HEK293 (cell line): Measurements from ENCODE around the gene PANX2.
"Not testable (repeated sequence)": the region's sequence is repeated elsewhere in the genome, so short reads cannot be mapped to it uniquely, and the experiment has no call there.

Source experiments
- CTCF ChIA-PET: fragments of 350-600 bp; formaldehyde crosslinking; extraction: SDS; loops from one replicate; lab custom pipeline; 2021; ENCODE audit warnings: antibody characterized with exemption; lab: Yijun Ruan, JAX
- POLR2A ChIA-PET: fragments of 300-600 bp; formaldehyde crosslinking; extraction: SDS; loops from one replicate; lab custom pipeline; 2020; ENCODE audit warnings: antibody characterized with exemption, inconsistent platforms; lab: Yijun Ruan, JAX
- H3K27ac ChIP-seq: fragments of 200-500 bp; sonication (Bioruptor generic); 2 replicates; pipeline ENCODE4 v1.5.1; 2014; ENCODE audit warnings: low read depth, low read length, control low read depth, inconsistent platforms; ENCODE audit errors: extremely low read depth
- H3K36me3 ChIP-seq, 2 experiments: fragments of 200-500 bp in 1 of 2; sonication (Bioruptor generic) in 1 of 2; 1 replicate in 1 of 2; 2 replicates in 1 of 2; pipeline ENCODE4 v1.5.1; 2014 to 2017; ENCODE audit warnings: inconsistent platforms in 2 of 2, low read length in 2 of 2; ENCODE audit not compliant: control insufficient read depth in 2 of 2, insufficient read depth in 1 of 2
- H3K4me1 ChIP-seq: fragments of 200-500 bp; sonication (Bioruptor generic); 2 replicates; pipeline ENCODE4 v1.5.1; 2014; ENCODE audit warnings: mild to moderate bottlenecking, low read length, inconsistent platforms; ENCODE audit not compliant: control insufficient read depth, insufficient read depth
- H3K4me3 ChIP-seq: 2 replicates; pipeline ENCODE4 v1.5.1; 2011; ENCODE audit warnings: low read depth, mild to moderate bottlenecking, control low read depth, low read length, moderate library complexity
- H3K9me3 ChIP-seq: fragments of 200-500 bp; sonication (Bioruptor generic); 2 replicates; pipeline ENCODE4 v1.5.1; 2014; ENCODE audit warnings: low read depth, low read length, inconsistent platforms; ENCODE audit not compliant: control insufficient read depth, insufficient read depth
- HOXA7 ChIP-seq: sonication (generic); formaldehyde crosslinking; IDR thresholded peaks from 2 replicates; pipeline ENCODE4 v1.8.1; 2022; ENCODE audit warnings: missing genetic modification reagents, borderline replicate concordance
- HOXC10 ChIP-seq: sonication (generic); formaldehyde crosslinking; IDR thresholded peaks from 2 replicates; pipeline ENCODE4 v1.8.1; 2023; ENCODE audit warnings: mild to moderate bottlenecking, missing genetic modification reagents
- MEIS1 ChIP-seq: sonication (generic); formaldehyde crosslinking; IDR thresholded peaks from 2 replicates; pipeline ENCODE4 v1.8.1; 2022; ENCODE audit warnings: missing genetic modification reagents, mild to moderate bottlenecking, borderline replicate concordance
- SETDB1 ChIP-seq: IDR thresholded peaks from one replicate; pipeline ENCODE4 v1.6.1; 2017; ENCODE audit warnings: mild to moderate bottlenecking, low read length, moderate library complexity, mixed read lengths; ENCODE audit not compliant: insufficient read length
- SP2 ChIP-seq: fragments of 450-650 bp; formaldehyde crosslinking; IDR thresholded peaks from 2 replicates; pipeline ENCODE4 v1.5.1; 2016; ENCODE audit warnings: missing biosample characterization, missing genetic modification characterization
- YY2 ChIP-seq: fragments of 450-650 bp; formaldehyde crosslinking; IDR thresholded peaks from 2 replicates; pipeline ENCODE4 v1.5.1; 2016; ENCODE audit warnings: missing biosample characterization, missing genetic modification characterization
- ZBTB48 ChIP-seq: fragments of 450-650 bp; formaldehyde crosslinking; IDR thresholded peaks from 2 replicates; pipeline ENCODE4 v1.5.1; 2016; ENCODE audit warnings: missing biosample characterization, missing genetic modification characterization
- ZFHX2 ChIP-seq: fragments of 450-650 bp; formaldehyde crosslinking; conservative IDR thresholded peaks from 2 replicates; pipeline ENCODE4 v1.5.1; 2016; ENCODE audit warnings: missing biosample characterization, missing genetic modification characterization
- ZFP3 ChIP-seq: fragments of 450-650 bp; formaldehyde crosslinking; IDR thresholded peaks from 2 replicates; pipeline ENCODE4 v1.5.1; 2016; ENCODE audit warnings: low read depth, missing biosample characterization, missing genetic modification characterization
- ZNF133 ChIP-seq: fragments of 450-650 bp; formaldehyde crosslinking; IDR thresholded peaks from 2 replicates; pipeline ENCODE4 v1.5.1; 2016; ENCODE audit warnings: missing biosample characterization, missing genetic modification characterization
- ZNF184 ChIP-seq: fragments of 450-650 bp; IDR thresholded peaks from 2 replicates; pipeline ENCODE4 v1.5.1; 2018; ENCODE audit warnings: missing biosample characterization, mild to moderate bottlenecking, missing genetic modification characterization
- ZNF23 ChIP-seq: fragments of 450-650 bp; formaldehyde crosslinking; IDR thresholded peaks from 2 replicates; pipeline ENCODE4 v1.5.1; 2016; ENCODE audit warnings: missing biosample characterization, missing genetic modification characterization, borderline replicate concordance
- ZNF610 ChIP-seq: fragments of 450-650 bp; formaldehyde crosslinking; IDR thresholded peaks from 2 replicates; pipeline ENCODE4 v1.5.1; 2016; ENCODE audit warnings: missing biosample characterization, missing genetic modification characterization, borderline replicate concordance
- ZNF701 ChIP-seq: fragments of 450-650 bp; formaldehyde crosslinking; IDR thresholded peaks from 2 replicates; pipeline ENCODE4 v1.5.1; 2016; ENCODE audit warnings: missing biosample characterization, missing genetic modification characterization
- ZNF777 ChIP-seq: fragments of 450-650 bp; formaldehyde crosslinking; IDR thresholded peaks from 2 replicates; pipeline ENCODE4 v1.5.1; 2017; ENCODE audit warnings: missing biosample characterization, missing genetic modification characterization, borderline replicate concordance

The PANX2 gene

GRCh38 chr22:50201191-50202129 is 30.9 kb downstream of the PANX2 start:
- CTCF ChIA-PET: interaction anchor here (0.5 kb wide), 1 partner anchor 324 kb away, joined by 5 read pairs; the partner anchor contains the start of gene SCO2
- Histone ChIP-seq H3K27ac (peak overlapping the region; percentile 89), H3K4me3 (peak overlapping the region; percentile 68), H3K9me3 (no peaks in the 10 kb centered on the region), H3K36me3 (peaks cover 20 to 64% of the 10 kb centered on the region in 2 experiments), H3K4me1 (peaks cover 5% of the 10 kb centered on the region; the same call in 1 of the 2 replicates)
- POLR2A ChIA-PET: interaction anchor here (0.8 to 1.2 kb wide), 2 partner anchors 10 to 11 kb away, joined by 3 to 4 read pairs; no protein-coding TSS in a partner anchor
- TF ChIP-seq SP2: 0 out of 2 replicates have a peak, but pooled peaks have one; percentile 9
- no peak for TF ChIP-seq ZFP3 (tag by site-specific recombination)
- 0 out of 2 replicates have a peak, but pooled peaks have one; percentile 16 for TF ChIP-seq HOXC10 (CRISPR knock-in tag)
- TF ChIP-seq MEIS1: peak; percentile 42; the same call in 1 of the 2 replicates
- no peak for TF ChIP-seq ZNF610 (tag by site-specific recombination)
- no peak for TF ChIP-seq ZNF23
- TF ChIP-seq YY2: no peak
- TF ChIP-seq ZNF777 (tag by site-specific recombination): no peak
- TF ChIP-seq SETDB1: peak; percentile 17
- TF ChIP-seq HOXA7: 0 out of 2 replicates have a peak, but pooled peaks have one; percentile 46
- peak; percentile 32; the same call in 1 of the 2 replicates for TF ChIP-seq ZFHX2 (tag by site-specific recombination)

- Histone ChIP-seq H3K4me1 (peaks cover 5% of the 10 kb centered on the region; the same call in 1 of the 2 replicates), H3K27ac (peak overlapping the region; percentile 89; the same call in 1 of the 2 replicates), H3K4me3 (peak overlapping the region; percentile 68), H3K36me3 (peaks cover 20 to 65% of the 10 kb centered on the region in 2 experiments), H3K9me3 (no peaks in the 10 kb centered on the region)
- no peak for TF ChIP-seq ZNF133 (tag by site-specific recombination)
- TF ChIP-seq ZBTB48 (tag by site-specific recombination): 0 out of 2 replicates have a peak, but pooled peaks have one; percentile 22
- CTCF ChIA-PET: interaction anchor here (0.7 kb wide), 1 partner anchor 76 kb away, joined by 4 read pairs; no protein-coding TSS in a partner anchor
- POLR2A ChIA-PET: interaction anchor here (1.2 kb wide), 1 partner anchor 11 kb away, joined by 4 read pairs; no protein-coding TSS in a partner anchor
Measured at GRCh38 chr22:50202130-50202666, 31.7 kb downstream of the PANX2 start.

GRCh38 chr22:50203288-50203687 is 32.8 kb downstream of the PANX2 start:
- ChIA-PET CTCF (interaction anchor here (1.3 to 1.5 kb wide), 2 partner anchors 54 to 273 kb away, joined by 6 to 8 read pairs; no protein-coding TSS in a partner anchor), POLR2A (no interaction called here)
- TF ChIP-seq SETDB1 (peak; percentile 45), ZNF184 (no peak)
- H3K36me3 ChIP-seq: peaks cover 20 to 64% of the 10 kb centered on the region in 2 experiments
- peaks cover 5% of the 10 kb centered on the region; the same call in 1 of the 2 replicates for H3K4me1 ChIP-seq
- H3K27ac ChIP-seq: no peak overlapping the region
- H3K4me3 ChIP-seq: no peak overlapping the region
- H3K9me3 ChIP-seq: no peaks in the 10 kb centered on the region

- TF ChIP-seq ZNF701 (tag by site-specific recombination) (no peak), SETDB1 (peak; percentile 29)
- Histone ChIP-seq H3K4me3 (no peak overlapping the region), H3K4me1 (peaks cover 5% of the 10 kb centered on the region; the same call in 1 of the 2 replicates), H3K36me3 (peaks cover 20 to 62% of the 10 kb centered on the region in 2 experiments), H3K9me3 (no peaks in the 10 kb centered on the region), H3K27ac (no peak overlapping the region)
- CTCF ChIA-PET: interaction anchor here (0.7 to 2.8 kb wide), 4 partner anchors 18 to 63 kb away, joined by 3 to 13 read pairs (median 5); no protein-coding TSS in a partner anchor
- POLR2A ChIA-PET: interaction anchor here (0.6 to 0.7 kb wide), 2 partner anchors 168 to 343 kb away, joined by 3 read pairs; no protein-coding TSS in a partner anchor
Measured at GRCh38 chr22:50204571-50204970, 34.0 kb downstream of the PANX2 start.

- H3K4me3 ChIP-seq, H3K4me1 ChIP-seq, H3K27ac ChIP-seq, H3K9me3 ChIP-seq: not testable (repeated sequence)
- POLR2A ChIA-PET: interaction anchor here (0.6 to 0.7 kb wide), 2 partner anchors 14 to 343 kb away, joined by 3 read pairs; no protein-coding TSS in a partner anchor
- CTCF ChIA-PET: interaction anchor here (1.1 to 2.8 kb wide), 2 partner anchors 56 to 63 kb away, joined by 3 to 13 read pairs; no protein-coding TSS in a partner anchor
- peaks cover 20 to 63% of the 10 kb centered on the region in 2 experiments for H3K36me3 ChIP-seq
Measured at GRCh38 chr22:50204998-50205397, 34.5 kb downstream of the PANX2 start.
